Measurements from ENCODE around the gene CMTM4. TPM values are rescaled to one million over a fixed set of nuclear protein-coding genes. Genes with fewer than 3 reads are reported as not detected.
A peak's percentile ranks its signal among the peaks of the same experiment; 100 is the strongest.

Gene CMTM4
- polyA plus RNA-seq, 1 of the 3 experiments (the other 2 are of a cell fraction), result 21.7 TPM

- H4K20me1 ChIP-seq (ENCODE audit: insufficient read depth), result no peaks in the 10 kb centered on the region
- H3K9me3 ChIP-seq, result no peaks in the 10 kb centered on the region
- peak within 1 kb of the TSS; percentile 44 for H3K4me2 ChIP-seq
- TF ChIP-seq MEF2A (IDR thresholded peaks at IDR 0.05; ENCODE audit: borderline replicate concordance, low read depth), result no peak
- no peak for TF ChIP-seq USF2 (IDR thresholded peaks at IDR 0.05; ENCODE audit: borderline replicate concordance, low read depth, low read length)
- TF ChIP-seq REST (IDR thresholded peaks at IDR 0.05; ENCODE audit: low read depth, low read length), result no peak
- TF ChIP-seq PBX3 (IDR thresholded peaks at IDR 0.05), result no peak
- TF ChIP-seq FOSL2 (IDR thresholded peaks at IDR 0.05; ENCODE audit: borderline replicate concordance, low read depth), result no peak
- no peak for TF ChIP-seq EZH2phosphoT487 (IDR thresholded peaks at IDR 0.05; ENCODE audit: borderline replicate concordance, low read depth)
- TF ChIP-seq FOXM1 (IDR thresholded peaks at IDR 0.05; ENCODE audit: low read depth), result no peak
- POLR2A ChIA-PET, result interaction anchor here (0.6 kb wide), 1 partner anchor 13 kb away, joined by 3 read pairs; the partner anchor contains the start of gene CMTM1
- DNase-seq, result no peak
- no peaks in the 10 kb centered on the region for H3K9me2 ChIP-seq
- CTCF ChIA-PET, result interaction anchor here (0.7 to 2.8 kb wide), 4 partner anchors 10 to 172 kb away, joined by 3 to 9 read pairs (median 4); no protein-coding TSS in a partner anchor
- no peak within 1 kb of the TSS for H2AFZ ChIP-seq (ENCODE audit: low read depth)
- no peak within 1 kb of the TSS for H3K4me3 ChIP-seq (ENCODE audit: low read depth in 2 of 2, low read length in 1 of 2)
- no peaks in the 10 kb centered on the region for H3K36me3 ChIP-seq (replicated peaks in 1 of 2; ENCODE audit: control insufficient read depth in 1 of 2, insufficient read depth in 2 of 2, low read length in 1 of 2)
- no peaks in the 10 kb centered on the region for H3K27me3 ChIP-seq (ENCODE audit: insufficient read depth)
- 92% methylated on average over 77 of the region's 77 CpGs for WGBS (ENCODE audit: low lambda C conversion rate)
- H3K79me2 ChIP-seq (ENCODE audit: insufficient read depth), result no peaks in the 10 kb centered on the region
- no peak within 1 kb of the TSS for H3K9ac ChIP-seq
- peaks cover 0 to 16% of the 10 kb centered on the region in 2 experiments; a peak in 2 of 4 replicates for H3K4me1 ChIP-seq (ENCODE audit: control insufficient read depth in 1 of 2, insufficient read depth in 2 of 2, low read depth in 1 of 2, low read length in 1 of 2)
- peaks cover 7% of the 10 kb centered on the region for H3F3A ChIP-seq (replicated peaks; ENCODE audit: insufficient read depth)
- peak within 1 kb of the TSS; percentile 31 to 52; a peak in 2 of 4 replicates for H3K27ac ChIP-seq (ENCODE audit: low read depth in 2 of 2, low read length in 1 of 2)
Measured at GRCh38 chr16:66578651-66579531, 117.7 kb downstream of the CMTM4 start, which contains the start of gene CMTM2. Gene CMTM2 (plus strand): TSS chr16:66579463. CDS start chr16:66579608, 145 bp downstream.

GRCh38 chr16:66576296-66576695 is 120.2 kb downstream of the CMTM4 start:
- H4K20me1 ChIP-seq (ENCODE audit: insufficient read depth), result no peaks in the 10 kb centered on the region
- H3K36me3 ChIP-seq (replicated peaks in 1 of 2; ENCODE audit: control insufficient read depth in 1 of 2, insufficient read depth in 2 of 2, low read length in 1 of 2), result no peaks in the 10 kb centered on the region
- no peak overlapping the region for H3K27ac ChIP-seq (ENCODE audit: low read depth in 2 of 2, low read length in 1 of 2)
- H2AFZ ChIP-seq (ENCODE audit: low read depth), result no peak overlapping the region
- DNase-seq, result no peak
- no peaks in the 10 kb centered on the region for H3K9me2 ChIP-seq
- WGBS (ENCODE audit: low lambda C conversion rate), result 91% methylated on average over 5 of the region's 5 CpGs
- H3K79me2 ChIP-seq (ENCODE audit: insufficient read depth), result no peaks in the 10 kb centered on the region
- ChIA-PET POLR2A (no interaction called here), CTCF (interaction anchor here (1.2 to 1.5 kb wide), 2 partner anchors 13 to 101 kb away, joined by 3 read pairs; no protein-coding TSS in a partner anchor)
- no peak overlapping the region for H3K4me3 ChIP-seq (ENCODE audit: low read depth in 2 of 2, low read length in 1 of 2)
- H3K9me3 ChIP-seq, result no peaks in the 10 kb centered on the region
- peaks cover 0 to 10% of the 10 kb centered on the region in 2 experiments; a peak in 2 of 4 replicates for H3K4me1 ChIP-seq (ENCODE audit: control insufficient read depth in 1 of 2, insufficient read depth in 2 of 2, low read depth in 1 of 2, low read length in 1 of 2)
- H3K4me2 ChIP-seq, result no peak overlapping the region
- no peak overlapping the region for H3K9ac ChIP-seq
- H3K27me3 ChIP-seq (ENCODE audit: insufficient read depth), result no peaks in the 10 kb centered on the region
- H3F3A ChIP-seq (replicated peaks; ENCODE audit: insufficient read depth), result peaks cover 1% of the 10 kb centered on the region
- TF ChIP-seq TEAD4 (IDR thresholded peaks at IDR 0.05; ENCODE audit: borderline replicate concordance, insufficient read depth) (no peak), EP300 (IDR thresholded peaks at IDR 0.05; ENCODE audit: borderline replicate concordance in 1 of 2, low read depth in 1 of 2, low read length in 1 of 2) (no peak), FOSL2 (IDR thresholded peaks at IDR 0.05; ENCODE audit: borderline replicate concordance, low read depth) (no peak), NFIC (IDR thresholded peaks at IDR 0.05; ENCODE audit: borderline replicate concordance) (no peak), RAD21 (IDR thresholded peaks at IDR 0.05; ENCODE audit: low read length) (no peak), CTCF (IDR thresholded peaks at IDR 0.05) (no peak), MAX (IDR thresholded peaks at IDR 0.05; ENCODE audit: low read depth) (no peak), GATA2 (CRISPR knock-in tag; IDR thresholded peaks at IDR 0.05) (no peak), TAF1 (IDR thresholded peaks at IDR 0.05; ENCODE audit: borderline replicate concordance, low read depth, low read length) (no peak)
